ENCODE results near the gene NAA80. TPM values are rescaled to one million over a fixed set of nuclear protein-coding genes. Genes with fewer than 3 reads are reported as not detected.

The NAA80 gene
- total and polyA plus RNA-seq, 2 of the 13 experiments (the other 11 are each of a cell fraction or from before 2014, with no cell fraction given), result 3.4 to 8.7 TPM

DNA sequence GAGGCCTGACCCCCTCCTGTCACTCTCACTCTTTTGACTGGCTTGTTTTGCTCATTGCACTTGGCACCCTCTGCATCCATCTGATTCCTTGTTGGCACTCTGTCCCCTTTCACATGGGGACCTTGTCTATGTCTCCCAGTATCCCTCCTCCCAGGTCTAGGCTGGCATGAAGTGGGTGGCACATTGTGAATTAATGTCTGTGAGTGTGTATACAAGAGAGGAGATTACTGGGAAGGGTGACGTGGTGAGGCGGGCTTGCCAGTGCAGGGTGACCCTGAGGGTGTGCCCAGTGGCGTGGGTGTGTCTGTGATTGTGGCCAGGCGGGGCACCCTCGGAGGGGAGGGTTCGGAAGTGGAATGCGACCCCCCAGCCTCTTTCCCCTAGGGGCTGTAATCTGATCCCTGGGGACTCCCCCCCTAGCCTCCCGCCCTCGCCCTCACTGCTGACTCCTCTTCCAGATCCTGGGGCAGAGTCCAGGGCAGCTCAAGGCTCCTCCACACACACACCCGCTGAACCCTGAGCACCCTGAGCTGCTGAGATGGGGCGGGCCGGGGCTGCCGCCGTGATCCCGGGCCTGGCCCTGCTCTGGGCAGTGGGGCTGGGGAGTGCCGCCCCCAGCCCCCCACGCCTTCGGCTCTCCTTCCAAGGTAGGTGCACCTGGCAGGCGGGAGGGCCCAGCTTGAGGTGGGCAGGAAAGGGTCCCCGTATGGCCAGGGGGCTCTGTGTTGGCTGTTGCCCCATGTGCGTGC lies 30.3 kb downstream of the NAA80 start, which contains the start of gene SEMA3B (continued):
- TF ChIP-seq, protein P1, sequence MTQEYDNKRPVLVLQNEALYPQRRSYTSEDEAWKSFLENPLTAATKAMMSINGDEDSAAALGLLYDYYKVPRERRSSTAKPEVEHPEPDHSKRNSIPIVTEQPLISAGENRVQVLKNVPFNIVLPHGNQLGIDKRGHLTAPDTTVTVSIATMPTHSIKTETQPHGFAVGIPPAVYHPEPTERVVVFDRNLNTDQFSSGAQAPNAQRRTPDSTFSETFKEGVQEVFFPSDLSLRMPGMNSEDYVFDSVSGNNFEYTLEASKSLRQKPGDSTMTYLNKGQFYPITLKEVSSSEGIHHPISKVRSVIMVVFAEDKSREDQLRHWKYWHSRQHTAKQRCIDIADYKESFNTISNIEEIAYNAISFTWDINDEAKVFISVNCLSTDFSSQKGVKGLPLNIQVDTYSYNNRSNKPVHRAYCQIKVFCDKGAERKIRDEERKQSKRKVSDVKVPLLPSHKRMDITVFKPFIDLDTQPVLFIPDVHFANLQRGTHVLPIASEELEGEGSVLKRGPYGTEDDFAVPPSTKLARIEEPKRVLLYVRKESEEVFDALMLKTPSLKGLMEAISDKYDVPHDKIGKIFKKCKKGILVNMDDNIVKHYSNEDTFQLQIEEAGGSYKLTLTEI (CRISPR knock-in tag; conservative IDR thresholded peaks at IDR 0.05), result no peak
- TF ChIP-seq ZNF296 (CRISPR knock-in tag; conservative IDR thresholded peaks at IDR 0.05), result no peak
- peak; percentile 74 for TF ChIP-seq POLR2AphosphoS5 (IDR thresholded peaks at IDR 0.05; ENCODE audit: low read depth, low read length)
- TF ChIP-seq, protein P2, sequence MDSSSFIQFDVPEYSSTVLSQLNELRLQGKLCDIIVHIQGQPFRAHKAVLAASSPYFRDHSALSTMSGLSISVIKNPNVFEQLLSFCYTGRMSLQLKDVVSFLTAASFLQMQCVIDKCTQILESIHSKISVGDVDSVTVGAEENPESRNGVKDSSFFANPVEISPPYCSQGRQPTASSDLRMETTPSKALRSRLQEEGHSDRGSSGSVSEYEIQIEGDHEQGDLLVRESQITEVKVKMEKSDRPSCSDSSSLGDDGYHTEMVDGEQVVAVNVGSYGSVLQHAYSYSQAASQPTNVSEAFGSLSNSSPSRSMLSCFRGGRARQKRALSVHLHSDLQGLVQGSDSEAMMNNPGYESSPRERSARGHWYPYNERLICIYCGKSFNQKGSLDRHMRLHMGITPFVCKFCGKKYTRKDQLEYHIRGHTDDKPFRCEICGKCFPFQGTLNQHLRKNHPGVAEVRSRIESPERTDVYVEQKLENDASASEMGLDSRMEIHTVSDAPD (CRISPR knock-in tag; IDR thresholded peaks at IDR 0.05), result 0 out of 2 replicates have a peak, but pooled peaks have one; percentile 37
- TF ChIP-seq, protein P3, sequence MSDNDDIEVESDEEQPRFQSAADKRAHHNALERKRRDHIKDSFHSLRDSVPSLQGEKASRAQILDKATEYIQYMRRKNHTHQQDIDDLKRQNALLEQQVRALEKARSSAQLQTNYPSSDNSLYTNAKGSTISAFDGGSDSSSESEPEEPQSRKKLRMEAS (IDR thresholded peaks at IDR 0.05), result no peak
- 0 out of 2 replicates have a peak, but pooled peaks have one; percentile 40 for TF ChIP-seq POGZ (CRISPR knock-in tag; IDR thresholded peaks at IDR 0.05)
- no peak for TF ChIP-seq ATM (IDR thresholded peaks at IDR 0.05; ENCODE audit: borderline replicate concordance)
- TF ChIP-seq JDP2 (CRISPR knock-in tag; IDR thresholded peaks at IDR 0.05; ENCODE audit: borderline replicate concordance), result no peak
- TF ChIP-seq ZNF207 (IDR thresholded peaks at IDR 0.05; ENCODE audit: borderline replicate concordance), result no peak
- TF ChIP-seq TOPORS (CRISPR knock-in tag; IDR thresholded peaks at IDR 0.05), result no peak
- no peak for TF ChIP-seq NRL (CRISPR knock-in tag; IDR thresholded peaks at IDR 0.05; ENCODE audit: borderline replicate concordance)
- TF ChIP-seq ZNF790 (CRISPR knock-in tag; IDR thresholded peaks at IDR 0.05; ENCODE audit: borderline replicate concordance), result no peak
- TF ChIP-seq, protein P4, sequence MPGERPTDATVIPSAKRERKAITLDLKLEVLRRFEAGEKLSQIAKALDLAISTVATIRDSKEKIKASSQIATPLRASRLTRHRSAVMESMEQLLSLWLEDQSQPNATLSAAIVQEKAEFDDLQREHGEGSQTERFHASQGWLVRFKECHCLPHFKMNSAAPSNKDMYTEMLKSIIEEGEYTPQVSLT (CRISPR knock-in tag; IDR thresholded peaks at IDR 0.05; ENCODE audit: borderline replicate concordance, low read depth), result no peak
- TF ChIP-seq NR2F6 (IDR thresholded peaks at IDR 0.05), result peak; percentile 41; the same call in 1 of the 2 replicates
- peak; percentile 58; the same call in 1 of the 2 replicates for TF ChIP-seq NR2F6 (CRISPR knock-in tag; IDR thresholded peaks at IDR 0.05)
- no peak for TF ChIP-seq ZNF337 (CRISPR knock-in tag; IDR thresholded peaks at IDR 0.05; ENCODE audit: borderline replicate concordance, low read depth)
- TF ChIP-seq RXRB (CRISPR knock-in tag; IDR thresholded peaks at IDR 0.05; ENCODE audit: borderline replicate concordance), result peak; percentile 48
- TF ChIP-seq ZNF567 (CRISPR knock-in tag; IDR thresholded peaks at IDR 0.05; ENCODE audit: borderline replicate concordance), result no peak
- peak; percentile 27 for TF ChIP-seq HDAC1 (CRISPR knock-in tag; IDR thresholded peaks at IDR 0.05)
- no peak for TF ChIP-seq RFX1 (IDR thresholded peaks at IDR 0.05)
- no peak for TF ChIP-seq POLR2AphosphoS2 (IDR thresholded peaks at IDR 0.05; ENCODE audit: low read depth, low read length)
- TF ChIP-seq CHD4 (IDR thresholded peaks at IDR 0.05; ENCODE audit: borderline replicate concordance, low read length), result peak; percentile 80; the same call in 1 of the 2 replicates
- TF ChIP-seq, protein P5, sequence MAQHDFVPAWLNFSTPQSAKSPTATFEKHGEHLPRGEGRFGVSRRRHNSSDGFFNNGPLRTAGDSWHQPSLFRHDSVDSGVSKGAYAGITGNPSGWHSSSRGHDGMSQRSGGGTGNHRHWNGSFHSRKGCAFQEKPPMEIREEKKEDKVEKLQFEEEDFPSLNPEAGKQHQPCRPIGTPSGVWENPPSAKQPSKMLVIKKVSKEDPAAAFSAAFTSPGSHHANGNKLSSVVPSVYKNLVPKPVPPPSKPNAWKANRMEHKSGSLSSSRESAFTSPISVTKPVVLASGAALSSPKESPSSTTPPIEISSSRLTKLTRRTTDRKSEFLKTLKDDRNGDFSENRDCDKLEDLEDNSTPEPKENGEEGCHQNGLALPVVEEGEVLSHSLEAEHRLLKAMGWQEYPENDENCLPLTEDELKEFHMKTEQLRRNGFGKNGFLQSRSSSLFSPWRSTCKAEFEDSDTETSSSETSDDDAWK (CRISPR knock-in tag; IDR thresholded peaks at IDR 0.05), result no peak
- TF ChIP-seq ZNF883 (CRISPR knock-in tag; IDR thresholded peaks at IDR 0.05; ENCODE audit: not compliant biosample characterization), result no peak
- TF ChIP-seq ZSCAN31 (CRISPR knock-in tag; IDR thresholded peaks at IDR 0.05; ENCODE audit: low read depth), result peak; percentile 45; the same call in 1 of the 2 replicates
- TF ChIP-seq FOXA1 (IDR thresholded peaks at IDR 0.05), result no peak
- TF ChIP-seq FOXA1 (CRISPR knock-in tag; IDR thresholded peaks at IDR 0.05), result peak; percentile 39; the same call in 1 of the 2 replicates
